MM.1S (cell line): ENCODE data around the gene ABCA10.

Experiments used
- CTCF ChIP-seq: fragments of 300-600 bp; sonication (generic); IDR thresholded peaks from 2 replicates; pipeline ENCODE4 v1.5.1; 2016; ENCODE audit warnings: antibody characterized with exemption, low read length, mixed read lengths
- EZH2 ChIP-seq: fragments of 300-600 bp; sonication (generic); optimal IDR thresholded peaks from 2 replicates; pipeline ENCODE3; 2017; ENCODE audit warnings: low read depth, mild to moderate bottlenecking, antibody characterized with exemption, low read length, mixed read lengths

- TF ChIP-seq CTCF (no peak), EZH2 (no peak)
Measured at GRCh38 chr17:69232650-69233049, 4.0 kb upstream of the ABCA10 start.
